Measurements from ENCODE around the gene LACRT. TPM values are rescaled to one million over a fixed set of nuclear protein-coding genes. Genes with fewer than 3 reads are reported as not detected.

Gene LACRT
- total and polyA plus RNA-seq, 4 experiments from 2014 or later = not detected

GRCh38 chr12:54601841-54602240 lies 32.9 kb downstream of the LACRT start:
- ChIA-PET CTCF (ENCODE audit: partially characterized antibody) (interaction anchor here (1.3 to 2.2 kb wide), 3 partner anchors 9 to 22 kb away, joined by 9 to 11 read pairs (median 10); no protein-coding TSS in a partner anchor), POLR2A (ENCODE audit: partially characterized antibody) (no interaction called here)
- no peaks in the 10 kb centered on the region for H3K4me1 ChIP-seq (ENCODE audit: insufficient read depth, low read length)
- Mint-ChIP-seq H3K4me1 (peaks cover 0 to 7% (median 6%) of the 10 kb centered on the region in 4 donors), H3K27me3 (peaks cover 7% of the 10 kb centered on the region in 2 donors), H3K27ac (no peak overlapping the region), H3K4me3 (no peak overlapping the region), H3K36me3 (no peaks in the 10 kb centered on the region), H3K9me3 (no peaks in the 10 kb centered on the region)
- H3K9me3 ChIP-seq (ENCODE audit: control insufficient read depth in 1 of 2, low read length in 2 of 2) = no peaks in the 10 kb centered on the region
- H3K36me3 ChIP-seq (ENCODE audit: insufficient read depth, low read length) = no peaks in the 10 kb centered on the region
- no peaks in the 10 kb centered on the region for H3K27me3 ChIP-seq (ENCODE audit: insufficient read depth, low read length)
- H3K27ac ChIP-seq (ENCODE audit: low read depth, low read length) = no peak overlapping the region
- intact Hi-C loops (cut with micrococcal nuclease) = loop anchor here (2.0 kb wide), 1 partner anchor 471 kb away; no protein-coding TSS in a partner anchor
- H3K4me3 ChIP-seq (ENCODE audit: low read length in 2 of 2) = no peak overlapping the region
- DNase-seq = no peak

- Mint-ChIP-seq H3K4me3 (no peak overlapping the region), H3K36me3 (no peaks in the 10 kb centered on the region), H3K4me1 (peaks cover 0 to 10% (median 8%) of the 10 kb centered on the region in 4 donors), H3K9me3 (no peaks in the 10 kb centered on the region), H3K27me3 (peaks cover 11 to 18% of the 10 kb centered on the region in 2 donors), H3K27ac (no peak overlapping the region)
- intact Hi-C loops (cut with micrococcal nuclease) = no loop called here
- H3K27me3 ChIP-seq (ENCODE audit: insufficient read depth, low read length) = no peaks in the 10 kb centered on the region
- no peak for DNase-seq
- H3K36me3 ChIP-seq (ENCODE audit: insufficient read depth, low read length) = no peaks in the 10 kb centered on the region
- no peaks in the 10 kb centered on the region for H3K4me1 ChIP-seq (ENCODE audit: insufficient read depth, low read length)
- H3K27ac ChIP-seq (ENCODE audit: low read depth, low read length) = no peak overlapping the region
- no peaks in the 10 kb centered on the region for H3K9me3 ChIP-seq (ENCODE audit: control insufficient read depth in 1 of 2, low read length in 2 of 2)
- ChIA-PET CTCF (ENCODE audit: partially characterized antibody) (interaction anchor here (0.8 to 6.5 kb wide), 5 partner anchors 9 to 348 kb away, joined by 3 to 64 read pairs (median 4); no protein-coding TSS in a partner anchor), POLR2A (ENCODE audit: partially characterized antibody) (no interaction called here)
- H3K4me3 ChIP-seq (ENCODE audit: low read length in 2 of 2) = no peak overlapping the region
Measured at GRCh38 chr12:54598970-54599369, 35.7 kb downstream of the LACRT start.

- CTCF ChIA-PET (ENCODE audit: partially characterized antibody) = interaction anchor here (0.9 to 6.5 kb wide), 8 partner anchors 9 to 476 kb away, joined by 3 to 64 read pairs (median 6); no protein-coding TSS in a partner anchor
- H3K4me3 Mint-ChIP-seq = no peak overlapping the region
- no peaks in the 10 kb centered on the region for H3K36me3 ChIP-seq (ENCODE audit: insufficient read depth, low read length)
- H3K36me3 Mint-ChIP-seq = no peaks in the 10 kb centered on the region
- no peak overlapping the region for H3K27ac ChIP-seq (ENCODE audit: low read depth, low read length)
- H3K27me3 ChIP-seq (ENCODE audit: insufficient read depth, low read length) = no peaks in the 10 kb centered on the region
- DNase-seq = peak in 4 of 5 donors; percentile 21 to 29 (median 28)
- intact Hi-C loops (cut with micrococcal nuclease) = no loop called here
- no peaks in the 10 kb centered on the region for H3K9me3 ChIP-seq (ENCODE audit: control insufficient read depth in 1 of 2, low read length in 2 of 2)
- peaks cover 0 to 5% (median 1%) of the 10 kb centered on the region in 4 donors for H3K4me1 Mint-ChIP-seq
- no peaks in the 10 kb centered on the region for H3K4me1 ChIP-seq (ENCODE audit: insufficient read depth, low read length)
- H3K4me3 ChIP-seq (ENCODE audit: low read length in 2 of 2) = no peak overlapping the region
- no peak overlapping the region for H3K27ac Mint-ChIP-seq
- H3K9me3 Mint-ChIP-seq = no peaks in the 10 kb centered on the region
- H3K27me3 Mint-ChIP-seq = peaks cover 11 to 20% of the 10 kb centered on the region in 2 donors
- POLR2A ChIA-PET (ENCODE audit: partially characterized antibody) = no interaction called here
Measured at GRCh38 chr12:54596526-54596946, 38.2 kb downstream of the LACRT start.

GRCh38 chr12:54595471-54595870 lies 39.2 kb downstream of the LACRT start:
- Mint-ChIP-seq H3K36me3 (no peaks in the 10 kb centered on the region), H3K4me3 (no peak overlapping the region), H3K9me3 (no peaks in the 10 kb centered on the region), H3K27ac (no peak overlapping the region), H3K27me3 (peaks cover 15 to 30% of the 10 kb centered on the region in 2 donors), H3K4me1 (peaks cover 0 to 5% (median 1%) of the 10 kb centered on the region in 4 donors)
- Histone ChIP-seq H3K27me3 (ENCODE audit: insufficient read depth, low read length) (no peaks in the 10 kb centered on the region), H3K36me3 (ENCODE audit: insufficient read depth, low read length) (no peaks in the 10 kb centered on the region), H3K4me1 (ENCODE audit: insufficient read depth, low read length) (no peaks in the 10 kb centered on the region), H3K9me3 (ENCODE audit: control insufficient read depth in 1 of 2, low read length in 2 of 2) (no peaks in the 10 kb centered on the region), H3K4me3 (ENCODE audit: low read length in 2 of 2) (no peak overlapping the region), H3K27ac (ENCODE audit: low read depth, low read length) (no peak overlapping the region)
- ChIA-PET CTCF (ENCODE audit: partially characterized antibody) (interaction anchor here (0.7 to 6.5 kb wide), 6 partner anchors 8 to 33 kb away, joined by 3 to 64 read pairs (median 3); no protein-coding TSS in a partner anchor), POLR2A (ENCODE audit: partially characterized antibody) (no interaction called here)
- DNase-seq = no peak
- intact Hi-C loops (cut with micrococcal nuclease) = no loop called here

GRCh38 chr12:54593725-54594124 lies 41.0 kb downstream of the LACRT start:
- no peak for DNase-seq
- H3K27ac Mint-ChIP-seq = no peak overlapping the region
- Histone ChIP-seq H3K4me3 (ENCODE audit: low read length in 2 of 2) (no peak overlapping the region), H3K9me3 (ENCODE audit: control insufficient read depth in 1 of 2, low read length in 2 of 2) (no peaks in the 10 kb centered on the region), H3K27me3 (ENCODE audit: insufficient read depth, low read length) (peaks cover 6% of the 10 kb centered on the region), H3K27ac (ENCODE audit: low read depth, low read length) (no peak overlapping the region), H3K36me3 (ENCODE audit: insufficient read depth, low read length) (no peaks in the 10 kb centered on the region), H3K4me1 (ENCODE audit: insufficient read depth, low read length) (no peaks in the 10 kb centered on the region)
- CTCF ChIA-PET (ENCODE audit: partially characterized antibody) = interaction anchor here (0.6 to 2.4 kb wide), 7 partner anchors 8 to 404 kb away, joined by 3 to 14 read pairs (median 4); no protein-coding TSS in a partner anchor
- no peak overlapping the region for H3K4me3 Mint-ChIP-seq
- H3K27me3 Mint-ChIP-seq = peaks cover 24 to 44% of the 10 kb centered on the region in 2 donors
- POLR2A ChIA-PET (ENCODE audit: partially characterized antibody) = no interaction called here
- H3K4me1 Mint-ChIP-seq = peaks cover 7 to 11% (median 8%) of the 10 kb centered on the region in 4 donors
- no peaks in the 10 kb centered on the region for H3K9me3 Mint-ChIP-seq
- no peaks in the 10 kb centered on the region for H3K36me3 Mint-ChIP-seq
- intact Hi-C loops (cut with micrococcal nuclease) = no loop called here

- Histone ChIP-seq H3K36me3 (ENCODE audit: insufficient read depth, low read length) (no peaks in the 10 kb centered on the region), H3K4me1 (ENCODE audit: insufficient read depth, low read length) (peaks cover 1% of the 10 kb centered on the region), H3K4me3 (ENCODE audit: low read length in 2 of 2) (no peak overlapping the region), H3K9me3 (ENCODE audit: control insufficient read depth in 1 of 2, low read length in 2 of 2) (no peaks in the 10 kb centered on the region), H3K27ac (ENCODE audit: low read depth, low read length) (no peak overlapping the region), H3K27me3 (ENCODE audit: insufficient read depth, low read length) (peaks cover 7% of the 10 kb centered on the region)
- no peaks in the 10 kb centered on the region for H3K36me3 Mint-ChIP-seq
- intact Hi-C loops (cut with micrococcal nuclease) = no loop called here
- POLR2A ChIA-PET (ENCODE audit: partially characterized antibody) = no interaction called here
- peaks cover 8 to 12% (median 9%) of the 10 kb centered on the region in 4 donors for H3K4me1 Mint-ChIP-seq
- H3K4me3 Mint-ChIP-seq = no peak overlapping the region
- peaks cover 24 to 45% of the 10 kb centered on the region in 2 donors for H3K27me3 Mint-ChIP-seq
- H3K27ac Mint-ChIP-seq = no peak overlapping the region
- CTCF ChIA-PET (ENCODE audit: partially characterized antibody) = interaction anchor here (0.7 to 3.1 kb wide), 5 partner anchors 9 to 133 kb away, joined by 3 to 14 read pairs (median 11); no protein-coding TSS in a partner anchor
- DNase-seq = no peak
- no peaks in the 10 kb centered on the region for H3K9me3 Mint-ChIP-seq
Measured at GRCh38 chr12:54593135-54593534, 41.6 kb downstream of the LACRT start.

GRCh38 chr12:54592316-54592715 lies 42.4 kb downstream of the LACRT start:
- H3K4me1 ChIP-seq (ENCODE audit: insufficient read depth, low read length) = peaks cover 6% of the 10 kb centered on the region
- no peak overlapping the region for H3K4me3 Mint-ChIP-seq
- no peaks in the 10 kb centered on the region for H3K9me3 Mint-ChIP-seq
- POLR2A ChIA-PET (ENCODE audit: partially characterized antibody) = no interaction called here
- H3K4me3 ChIP-seq (ENCODE audit: low read length in 2 of 2) = no peak overlapping the region
- no peak overlapping the region for H3K27ac ChIP-seq (ENCODE audit: low read depth, low read length)
- CTCF ChIA-PET (ENCODE audit: partially characterized antibody) = interaction anchor here (0.8 to 3.1 kb wide), 5 partner anchors 10 to 19 kb away, joined by 3 to 14 read pairs (median 11); no protein-coding TSS in a partner anchor
- H3K36me3 ChIP-seq (ENCODE audit: insufficient read depth, low read length) = no peaks in the 10 kb centered on the region
- H3K36me3 Mint-ChIP-seq = no peaks in the 10 kb centered on the region
- intact Hi-C loops (cut with micrococcal nuclease) = no loop called here
- no peak overlapping the region for H3K27ac Mint-ChIP-seq
- peaks cover 8 to 12% (median 9%) of the 10 kb centered on the region in 4 donors for H3K4me1 Mint-ChIP-seq
- peaks cover 15% of the 10 kb centered on the region for H3K27me3 ChIP-seq (ENCODE audit: insufficient read depth, low read length)
- H3K9me3 ChIP-seq (ENCODE audit: control insufficient read depth in 1 of 2, low read length in 2 of 2) = no peaks in the 10 kb centered on the region
- no peak for DNase-seq
- peaks cover 29 to 50% of the 10 kb centered on the region in 2 donors for H3K27me3 Mint-ChIP-seq

Measured in CD4-positive, alpha-beta memory T cell (primary cell).